ENCODE data around the gene NDOR1. TPM values are rescaled to one million over a fixed set of nuclear protein-coding genes. Genes with fewer than 3 reads are reported as not detected.

NDOR1 gene
- total RNA-seq, 1 experiment from 2014 or later: 22.7 TPM

GRCh38 chr9:137185921-137186320, 19.6 kb upstream of the NDOR1 start:
- no peak for DNase-seq
- Histone ChIP-seq H3K27me3 (ENCODE audit: control insufficient read depth, insufficient read depth, low read length) (no peaks in the 10 kb centered on the region), H3K36me3 (replicated peaks; ENCODE audit: control insufficient read depth, insufficient read depth, low read length) (peaks cover 6% of the 10 kb centered on the region), H3K4me3 (ENCODE audit: insufficient read depth, low read depth, low read length) (no peak overlapping the region)

GRCh38 chr9:137186385-137186784, 19.1 kb upstream of the NDOR1 start:
- H3K36me3 ChIP-seq (replicated peaks; ENCODE audit: control insufficient read depth, insufficient read depth, low read length): peaks cover 6% of the 10 kb centered on the region
- no peak for DNase-seq
- no peaks in the 10 kb centered on the region for H3K27me3 ChIP-seq (ENCODE audit: control insufficient read depth, insufficient read depth, low read length)
- no peak overlapping the region for H3K4me3 ChIP-seq (ENCODE audit: insufficient read depth, low read depth, low read length)

- no peaks in the 10 kb centered on the region for H3K27me3 ChIP-seq (ENCODE audit: control insufficient read depth, insufficient read depth, low read length)
- H3K4me3 ChIP-seq (ENCODE audit: insufficient read depth, low read depth, low read length): peak overlapping the region; percentile 93
- H3K36me3 ChIP-seq (replicated peaks; ENCODE audit: control insufficient read depth, insufficient read depth, low read length): peaks cover 6% of the 10 kb centered on the region
- no peak for DNase-seq
These were observed 18.1 kb upstream of the NDOR1 start for GRCh38 chr9:137187386-137187785.

- Histone ChIP-seq H3K4me3 (ENCODE audit: insufficient read depth, low read depth, low read length) (peak overlapping the region; percentile 93), H3K27me3 (ENCODE audit: control insufficient read depth, insufficient read depth, low read length) (no peaks in the 10 kb centered on the region), H3K36me3 (replicated peaks; ENCODE audit: control insufficient read depth, insufficient read depth, low read length) (peaks cover 6% of the 10 kb centered on the region)
- no peak for DNase-seq
These were observed 17.4 kb upstream of the NDOR1 start for GRCh38 chr9:137188086-137188489.

DNA sequence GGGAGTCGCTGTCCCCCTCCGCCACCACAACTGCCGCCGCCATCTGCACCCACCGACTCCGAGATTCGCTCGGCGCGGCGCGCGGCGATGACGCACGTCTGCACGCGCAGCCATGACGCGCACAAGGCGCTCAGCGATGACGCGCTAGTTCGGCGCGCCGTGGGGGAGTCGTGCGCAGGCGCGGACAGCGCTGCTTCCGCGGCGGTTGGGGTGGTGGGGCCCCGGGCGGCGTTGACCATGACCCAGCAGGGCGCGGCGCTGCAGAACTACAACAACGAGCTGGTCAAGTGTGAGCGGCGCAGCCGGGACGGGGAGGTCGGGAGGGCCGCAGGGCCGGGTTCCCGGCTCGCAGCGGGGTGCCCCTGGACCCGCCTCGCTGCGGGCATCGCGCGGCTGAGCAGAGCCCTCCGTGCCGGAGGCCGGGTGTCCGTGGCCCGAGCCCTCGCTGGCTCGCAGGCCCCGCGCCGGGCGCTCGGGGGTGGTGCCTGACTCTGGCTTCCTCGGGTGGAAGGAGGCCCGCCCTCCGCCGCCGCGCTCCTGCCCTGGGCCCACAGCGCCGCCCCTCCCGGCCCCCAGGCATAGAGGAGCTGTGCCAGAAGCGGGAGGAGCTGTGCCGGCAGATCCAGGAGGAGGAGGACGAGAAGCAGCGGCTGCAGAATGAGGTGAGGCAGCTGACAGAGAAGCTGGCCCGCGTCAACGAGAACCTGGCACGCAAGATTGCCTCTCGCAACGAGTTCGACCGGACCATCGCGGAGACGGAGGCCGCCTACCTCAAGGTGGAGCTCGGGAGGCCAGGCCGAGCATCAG, 16.8 kb upstream of the NDOR1 start, which contains the start of the genes ANAPC2 and SSNA1:
TSS of gene ANAPC2 (minus strand) at position 71 of the 807 bp plus-strand sequence. CDS start at position 43, 28 bp downstream.
TSS of gene SSNA1 (plus strand) at position 187 of the 807 bp plus-strand sequence. CDS start at position 238, 51 bp downstream.
- H3K4me3 ChIP-seq (ENCODE audit: insufficient read depth, low read depth, low read length): peak within 1 kb of the TSS; percentile 93
- no peaks in the 10 kb centered on the region for H3K27me3 ChIP-seq (ENCODE audit: control insufficient read depth, insufficient read depth, low read length)
- peaks cover 4% of the 10 kb centered on the region for H3K36me3 ChIP-seq (replicated peaks; ENCODE audit: control insufficient read depth, insufficient read depth, low read length)
- peak; percentile 99 for DNase-seq

DNA sequence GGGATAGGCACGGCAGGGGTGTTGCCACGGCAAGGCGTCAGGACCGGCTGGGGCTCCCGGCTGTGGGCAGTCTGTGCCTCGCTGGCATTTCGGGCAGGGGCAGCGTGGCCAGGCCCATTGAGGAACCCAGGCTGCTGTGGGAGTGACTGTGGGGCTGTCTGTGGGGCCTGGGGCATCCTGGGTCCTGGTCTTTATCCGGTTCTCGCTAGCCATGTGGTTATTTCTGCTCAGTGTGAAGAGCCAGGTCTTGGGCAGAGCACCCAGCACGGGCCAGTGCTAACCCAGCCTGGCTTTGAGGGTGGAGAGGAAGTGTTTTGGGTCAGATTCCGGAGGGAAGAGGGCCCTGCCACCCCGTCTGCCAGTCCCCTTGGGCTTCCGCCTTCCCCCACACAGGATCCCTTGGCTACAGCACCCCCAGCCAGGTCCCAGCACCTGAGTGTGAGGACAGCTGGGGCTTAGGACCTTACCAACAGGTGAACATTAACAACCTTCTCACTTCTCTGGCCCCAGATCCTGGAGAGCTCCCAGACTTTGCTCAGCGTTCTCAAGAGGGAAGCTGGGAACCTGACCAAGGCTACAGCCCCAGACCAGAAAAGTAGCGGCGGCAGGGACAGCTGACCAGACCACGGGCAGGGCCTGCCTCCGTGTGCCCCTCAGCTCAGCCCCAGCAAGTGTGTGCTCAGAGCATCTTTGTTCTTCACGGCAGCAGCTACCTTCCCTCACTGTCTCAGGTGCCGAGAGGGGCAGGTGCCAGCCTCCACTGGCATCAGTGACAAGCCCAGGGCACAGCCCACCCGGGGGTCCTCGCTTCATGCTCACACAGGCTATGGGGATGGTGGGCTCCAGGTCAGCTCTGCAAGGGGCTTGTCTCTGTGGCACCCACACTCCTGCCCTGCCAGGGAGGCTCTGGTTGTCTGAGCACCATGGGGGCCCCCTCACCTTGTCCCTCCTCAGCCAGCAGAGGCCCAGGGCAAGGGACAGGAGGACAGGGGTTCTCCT, 15.9 kb upstream of the NDOR1 start:
- DNase-seq: peak; percentile 87
- Histone ChIP-seq H3K36me3 (replicated peaks; ENCODE audit: control insufficient read depth, insufficient read depth, low read length) (peaks cover 4% of the 10 kb centered on the region), H3K4me3 (ENCODE audit: insufficient read depth, low read depth, low read length) (peak overlapping the region; percentile 93), H3K27me3 (ENCODE audit: control insufficient read depth, insufficient read depth, low read length) (no peaks in the 10 kb centered on the region)

- Histone ChIP-seq H3K27me3 (ENCODE audit: control insufficient read depth, insufficient read depth, low read length) (no peaks in the 10 kb centered on the region), H3K4me3 (ENCODE audit: insufficient read depth, low read depth, low read length) (no peak overlapping the region), H3K36me3 (replicated peaks; ENCODE audit: control insufficient read depth, insufficient read depth, low read length) (peaks cover 4% of the 10 kb centered on the region)
- no peak for DNase-seq
These were observed 15.1 kb upstream of the NDOR1 start for GRCh38 chr9:137190315-137190856.

GRCh38 chr9:137191245-137191644, 14.3 kb upstream of the NDOR1 start:
- no peaks in the 10 kb centered on the region for H3K27me3 ChIP-seq (ENCODE audit: control insufficient read depth, insufficient read depth, low read length)
- peaks cover 4% of the 10 kb centered on the region for H3K36me3 ChIP-seq (replicated peaks; ENCODE audit: control insufficient read depth, insufficient read depth, low read length)
- DNase-seq: no peak
- H3K4me3 ChIP-seq (ENCODE audit: insufficient read depth, low read depth, low read length): no peak overlapping the region

GRCh38 chr9:137191691-137192447, 13.6 kb upstream of the NDOR1 start:
- Histone ChIP-seq H3K36me3 (replicated peaks; ENCODE audit: control insufficient read depth, insufficient read depth, low read length) (peaks cover 4% of the 10 kb centered on the region), H3K27me3 (ENCODE audit: control insufficient read depth, insufficient read depth, low read length) (no peaks in the 10 kb centered on the region), H3K4me3 (ENCODE audit: insufficient read depth, low read depth, low read length) (no peak overlapping the region)
- no peak for DNase-seq

DNA sequence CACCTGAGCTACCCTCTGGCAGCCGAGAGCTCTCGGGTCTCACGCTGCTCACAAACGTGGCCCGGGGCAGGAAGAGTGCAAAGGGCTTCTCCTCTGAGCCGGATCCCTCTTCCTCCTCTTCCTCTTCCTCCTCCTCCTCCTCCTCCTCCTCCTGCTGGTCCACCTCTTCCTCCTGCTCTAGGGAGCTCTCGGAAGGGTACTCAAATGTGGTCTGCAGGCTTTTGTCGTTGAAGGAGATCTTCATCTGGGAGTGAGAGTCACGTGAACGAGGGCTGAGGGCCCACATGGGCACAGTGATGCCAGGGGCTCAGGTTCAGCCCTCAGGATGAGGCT, 13.1 kb upstream of the NDOR1 start:
- DNase-seq: no peak
- Histone ChIP-seq H3K27me3 (ENCODE audit: control insufficient read depth, insufficient read depth, low read length) (no peaks in the 10 kb centered on the region), H3K36me3 (replicated peaks; ENCODE audit: control insufficient read depth, insufficient read depth, low read length) (no peaks in the 10 kb centered on the region; the same call in 1 of the 2 replicates), H3K4me3 (ENCODE audit: insufficient read depth, low read depth, low read length) (no peak overlapping the region)

GRCh38 chr9:137192859-137193258, 12.6 kb upstream of the NDOR1 start:
- Histone ChIP-seq H3K36me3 (replicated peaks; ENCODE audit: control insufficient read depth, insufficient read depth, low read length) (no peaks in the 10 kb centered on the region; the same call in 1 of the 2 replicates), H3K4me3 (ENCODE audit: insufficient read depth, low read depth, low read length) (no peak overlapping the region), H3K27me3 (ENCODE audit: control insufficient read depth, insufficient read depth, low read length) (no peaks in the 10 kb centered on the region)
- DNase-seq: no peak

DNA sequence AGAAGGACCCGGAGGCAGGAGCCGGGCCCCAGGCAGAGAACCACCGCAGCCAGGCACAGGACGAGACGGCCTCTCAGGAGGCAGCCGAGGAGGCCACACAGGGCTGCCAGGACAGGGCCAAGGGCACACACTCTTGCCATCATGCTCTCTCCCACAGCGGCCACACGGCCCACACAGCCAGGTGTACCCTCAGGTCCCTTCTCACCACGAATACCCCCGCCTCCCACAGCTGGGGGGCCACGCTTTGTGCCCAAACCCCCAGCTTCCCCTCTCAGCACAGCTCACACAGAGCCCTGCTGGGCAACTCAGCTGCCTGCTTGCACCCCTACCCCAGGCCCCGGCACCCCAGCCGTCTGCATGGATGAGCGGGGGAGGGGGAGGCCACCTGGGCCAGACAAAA, 11.7 kb upstream of the NDOR1 start:
- H3K4me3 ChIP-seq (ENCODE audit: insufficient read depth, low read depth, low read length): no peak overlapping the region

DNA sequence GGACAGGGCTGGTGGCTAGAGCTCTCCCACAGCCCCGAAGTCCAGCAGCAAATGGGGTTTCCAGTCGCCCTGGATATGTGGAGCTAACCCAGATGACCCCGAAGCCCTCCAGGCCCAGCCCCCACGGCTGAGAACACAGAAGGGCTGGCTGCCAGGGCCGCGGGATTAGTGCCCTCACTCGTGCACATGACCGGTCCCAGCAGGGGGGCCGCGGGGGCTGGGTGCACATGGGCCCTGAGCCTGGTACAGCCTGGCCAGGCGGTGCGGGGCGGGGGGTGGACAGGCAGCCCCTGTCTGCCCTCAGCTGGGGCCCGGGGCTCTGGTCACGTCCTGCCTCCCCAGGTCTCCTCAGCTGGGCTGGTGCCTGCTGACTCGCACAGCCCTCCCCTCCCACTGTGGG, 11.1 kb upstream of the NDOR1 start:
- H3K27me3 ChIP-seq (ENCODE audit: control insufficient read depth, insufficient read depth, low read length): no peaks in the 10 kb centered on the region
- H3K4me3 ChIP-seq (ENCODE audit: insufficient read depth, low read depth, low read length): no peak overlapping the region
- H3K36me3 ChIP-seq (replicated peaks; ENCODE audit: control insufficient read depth, insufficient read depth, low read length): no peaks in the 10 kb centered on the region; the same call in 1 of the 2 replicates
- DNase-seq: peak; percentile 67

More for the DNA sequence above, 11.7 kb upstream of the NDOR1 start:
- no peaks in the 10 kb centered on the region for H3K27me3 ChIP-seq (ENCODE audit: control insufficient read depth, insufficient read depth, low read length)
- no peak for DNase-seq
- H3K36me3 ChIP-seq (replicated peaks; ENCODE audit: control insufficient read depth, insufficient read depth, low read length): no peaks in the 10 kb centered on the region; the same call in 1 of the 2 replicates

DNA sequence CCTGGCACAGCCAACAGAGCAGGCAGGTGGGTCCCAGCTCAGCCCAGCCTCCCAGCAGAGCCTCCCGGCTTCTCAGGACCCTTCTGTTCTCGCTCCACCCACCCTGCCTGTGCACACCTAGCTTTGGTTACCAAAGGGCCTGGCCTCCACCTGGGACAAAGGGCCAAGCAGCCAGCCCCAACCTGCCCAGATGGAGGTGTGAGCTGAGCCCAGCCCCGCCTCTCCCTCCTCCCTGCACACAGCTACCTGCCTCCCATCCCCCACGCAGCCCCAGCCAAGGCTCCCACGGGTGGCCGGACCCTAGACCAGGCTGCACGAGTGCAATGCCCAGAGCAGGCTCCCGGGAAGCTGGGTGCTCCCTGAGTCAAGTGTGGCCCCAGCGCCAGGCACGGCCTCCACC, 10.6 kb upstream of the NDOR1 start:
- no peak overlapping the region for H3K4me3 ChIP-seq (ENCODE audit: insufficient read depth, low read depth, low read length)
- H3K36me3 ChIP-seq (replicated peaks; ENCODE audit: control insufficient read depth, insufficient read depth, low read length): no peaks in the 10 kb centered on the region; the same call in 1 of the 2 replicates
- H3K27me3 ChIP-seq (ENCODE audit: control insufficient read depth, insufficient read depth, low read length): no peaks in the 10 kb centered on the region
- DNase-seq: no peak

Data from H7 (cell line).